Fibroblast of lung (primary cell): ENCODE results near the gene BID. TPM values are rescaled to one million over a fixed set of nuclear protein-coding genes. Genes with fewer than 3 reads are reported as not detected.

Experiments used
- DNase-seq, 2 donors: peaks; one replicate each; pipeline versions ENCODE4 v3.0.0 to v3.0.0-alpha.2; 2010; ENCODE audit warnings: low read depth in 2 of 2
- H2AFZ ChIP-seq: 2 replicates; pipeline ENCODE4 v1.5.1; 2012; ENCODE audit warnings: low read length, control low read depth, inconsistent platforms
- H3K27ac ChIP-seq: 2 replicates; pipeline ENCODE4 v1.5.1; 2011; ENCODE audit warnings: low read length, control low read depth; ENCODE audit not compliant: insufficient read depth
- H3K27me3 ChIP-seq: 2 replicates; pipeline ENCODE4 v1.5.1; 2011; ENCODE audit warnings: mild to moderate bottlenecking, low read length; ENCODE audit not compliant: control insufficient read depth, insufficient read depth
- H3K36me3 ChIP-seq: 2 replicates; pipeline ENCODE4 v1.5.1; 2011; ENCODE audit warnings: low read length; ENCODE audit not compliant: control insufficient read depth, insufficient read depth
- H3K4me1 ChIP-seq: 2 replicates; pipeline ENCODE4 v1.5.1; 2011; ENCODE audit warnings: low read length; ENCODE audit not compliant: control insufficient read depth, insufficient read depth; ENCODE audit errors: extremely low read depth
- H3K4me2 ChIP-seq: 2 replicates; pipeline ENCODE4 v1.5.1; 2011; ENCODE audit warnings: low read length, control low read depth; ENCODE audit not compliant: insufficient read depth; ENCODE audit errors: extremely low read depth
- H3K4me3 ChIP-seq, 4 experiments: fragments of 200-600 bp in 1 of 4; sonication (generic) in 1 of 4; replicated peaks in 1 of 4; 2 replicates each; pipeline ENCODE4 v1.5.1; 2011 to 2016; ENCODE audit warnings: low read length in 4 of 4, low read depth in 3 of 4, mild to moderate bottlenecking in 3 of 4, control low read depth in 2 of 4, inconsistent platforms in 1 of 4, mixed read lengths in 1 of 4; ENCODE audit not compliant: insufficient read depth in 1 of 4; ENCODE audit errors: control extremely low read depth in 1 of 4
- H3K79me2 ChIP-seq: 2 replicates; pipeline ENCODE4 v1.5.1; 2012; ENCODE audit warnings: mild to moderate bottlenecking, low read length, inconsistent platforms; ENCODE audit not compliant: control insufficient read depth, insufficient read depth
- H3K9ac ChIP-seq: 2 replicates; pipeline ENCODE4 v1.5.1; 2011; ENCODE audit warnings: mild to moderate bottlenecking, low read length, control low read depth; ENCODE audit not compliant: insufficient read depth
- H3K9me3 ChIP-seq: 2 replicates; pipeline ENCODE4 v1.5.1; 2012; ENCODE audit warnings: low read depth, low read length; ENCODE audit not compliant: control insufficient read depth, insufficient read depth
- H4K20me1 ChIP-seq: 2 replicates; pipeline ENCODE4 v1.5.1; 2011; ENCODE audit warnings: low read length; ENCODE audit not compliant: control insufficient read depth, insufficient read depth; ENCODE audit errors: extremely low read depth
- EZH2 ChIP-seq: IDR thresholded peaks from 2 replicates; pipeline ENCODE4 v1.5.1; 2012; ENCODE audit warnings: low read length, control low read depth, mild to moderate bottlenecking; ENCODE audit errors: missing control alignments
- polyA plus RNA-seq, 2 donors: library from polyadenylated mRNA; depleted of rRNA in 1 of 2; stranded (reverse) in 1 of 2; unstranded in 1 of 2; fragments of >200 nt; gene quantifications; 2 replicates each; pipeline ENCODE4 v1.2.1, GENCODE V29; 2011 to 2012; ENCODE audit warnings: missing spikeins in 1 of 2
- total RNA-seq: library from RNA; depleted of rRNA; stranded (reverse); fragments of >200 nt; gene quantifications from 2 replicates; pipeline ENCODE4 v1.2.1, GENCODE V29; 2014
- TF ChIP-seq, protein P1 (sequence below), 2 donors: IDR thresholded peaks in 1 of 2; conservative IDR thresholded peaks in 1 of 2; 1 replicate in 1 of 2; 2 replicates in 1 of 2; pipeline ENCODE4 v1.5.1; 2011 to 2012; ENCODE audit warnings: low read length in 2 of 2, control low read depth in 1 of 2, inconsistent platforms in 1 of 2, low read depth in 1 of 2, mild to moderate bottlenecking in 1 of 2

The BID gene
- total and polyA plus RNA-seq, 2 donors (not counting 1 experiment from before 2014, with no cell fraction given): 13.4 to 23.4 TPM

GRCh38 chr22:17796695-17797094 is 22.4 kb upstream of the BID start:
- Histone ChIP-seq H3K4me2 (no peak overlapping the region), H3K4me1 (no peaks in the 10 kb centered on the region), H3K4me3 (no peak overlapping the region), H2AFZ (no peak overlapping the region), H3K27ac (no peak overlapping the region), H3K36me3 (no peaks in the 10 kb centered on the region), H3K9ac (no peak overlapping the region), H3K27me3 (no peaks in the 10 kb centered on the region), H3K9me3 (no peaks in the 10 kb centered on the region), H4K20me1 (no peaks in the 10 kb centered on the region), H3K79me2 (no peaks in the 10 kb centered on the region)
- TF ChIP-seq EZH2: no peak
- TF ChIP-seq, protein P1, sequence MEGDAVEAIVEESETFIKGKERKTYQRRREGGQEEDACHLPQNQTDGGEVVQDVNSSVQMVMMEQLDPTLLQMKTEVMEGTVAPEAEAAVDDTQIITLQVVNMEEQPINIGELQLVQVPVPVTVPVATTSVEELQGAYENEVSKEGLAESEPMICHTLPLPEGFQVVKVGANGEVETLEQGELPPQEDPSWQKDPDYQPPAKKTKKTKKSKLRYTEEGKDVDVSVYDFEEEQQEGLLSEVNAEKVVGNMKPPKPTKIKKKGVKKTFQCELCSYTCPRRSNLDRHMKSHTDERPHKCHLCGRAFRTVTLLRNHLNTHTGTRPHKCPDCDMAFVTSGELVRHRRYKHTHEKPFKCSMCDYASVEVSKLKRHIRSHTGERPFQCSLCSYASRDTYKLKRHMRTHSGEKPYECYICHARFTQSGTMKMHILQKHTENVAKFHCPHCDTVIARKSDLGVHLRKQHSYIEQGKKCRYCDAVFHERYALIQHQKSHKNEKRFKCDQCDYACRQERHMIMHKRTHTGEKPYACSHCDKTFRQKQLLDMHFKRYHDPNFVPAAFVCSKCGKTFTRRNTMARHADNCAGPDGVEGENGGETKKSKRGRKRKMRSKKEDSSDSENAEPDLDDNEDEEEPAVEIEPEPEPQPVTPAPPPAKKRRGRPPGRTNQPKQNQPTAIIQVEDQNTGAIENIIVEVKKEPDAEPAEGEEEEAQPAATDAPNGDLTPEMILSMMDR (conservative IDR thresholded peaks at IDR 0.05 in 1 of 2, IDR thresholded peaks at IDR 0.05 in 1 of 2; ENCODE audit: low read depth in 1 of 2, low read length in 2 of 2): no peak
- no peak for DNase-seq

DNA sequence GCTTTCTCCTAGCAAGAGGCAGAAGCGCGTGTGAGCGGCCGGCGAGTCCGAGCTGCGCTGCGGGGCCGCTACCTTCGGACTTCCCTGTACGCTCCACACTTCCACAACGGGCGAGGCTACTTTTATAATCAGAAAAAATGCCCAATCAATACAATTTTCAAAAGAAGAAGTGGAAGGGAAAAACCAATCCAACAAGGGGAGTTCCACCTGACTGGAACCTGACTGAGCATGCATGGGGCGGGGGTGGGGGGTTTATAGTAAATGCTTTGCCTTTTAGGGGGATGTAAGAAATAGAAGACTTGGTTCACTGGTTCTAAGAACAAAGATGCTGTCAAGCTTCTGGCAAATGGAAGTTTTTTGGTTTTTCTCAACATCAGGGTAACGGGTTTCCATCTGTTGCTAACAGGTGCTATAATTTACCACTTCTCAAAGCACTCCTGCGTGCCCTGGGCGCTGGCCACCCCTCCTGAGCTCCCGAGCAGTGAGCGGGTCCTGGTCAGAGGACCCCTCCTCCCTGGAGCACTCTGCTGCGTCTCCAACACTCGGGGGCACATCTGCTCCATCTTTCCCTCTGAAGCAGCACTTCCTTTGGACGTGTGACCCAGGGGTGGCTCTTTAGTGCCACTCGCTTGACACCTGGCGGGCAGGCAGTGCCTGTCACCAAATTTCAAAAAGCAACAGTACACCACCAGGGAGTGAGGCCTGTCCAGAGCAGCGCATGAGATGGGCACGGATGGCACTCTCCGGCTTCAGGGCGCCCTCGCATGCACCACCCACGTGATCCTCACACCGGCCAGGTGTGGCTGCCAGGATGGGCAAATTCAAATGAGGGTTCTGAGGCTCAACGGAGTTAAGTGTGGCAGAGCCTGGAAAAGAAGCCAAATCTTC is 21.6 kb upstream of the BID start:
- no peaks in the 10 kb centered on the region for H3K9me3 ChIP-seq
- no peaks in the 10 kb centered on the region for H3K4me1 ChIP-seq
- no peak overlapping the region for H3K9ac ChIP-seq
- no peak for TF ChIP-seq EZH2
- TF ChIP-seq, protein P1 (conservative IDR thresholded peaks at IDR 0.05 in 1 of 2, IDR thresholded peaks at IDR 0.05 in 1 of 2; ENCODE audit: low read depth in 1 of 2, low read length in 2 of 2): no peak
- H3K27me3 ChIP-seq: no peaks in the 10 kb centered on the region
- H3K4me2 ChIP-seq: no peak overlapping the region
- no peaks in the 10 kb centered on the region for H3K36me3 ChIP-seq
- H3K4me3 ChIP-seq: no peak overlapping the region
- no peak overlapping the region for H2AFZ ChIP-seq
- H4K20me1 ChIP-seq: no peaks in the 10 kb centered on the region
- no peaks in the 10 kb centered on the region for H3K79me2 ChIP-seq
- H3K27ac ChIP-seq: no peak overlapping the region
- DNase-seq: no peak

- H3K4me1 ChIP-seq: no peaks in the 10 kb centered on the region
- H3K4me3 ChIP-seq: no peak overlapping the region
- TF ChIP-seq, protein P1 (conservative IDR thresholded peaks at IDR 0.05 in 1 of 2, IDR thresholded peaks at IDR 0.05 in 1 of 2; ENCODE audit: low read depth in 1 of 2, low read length in 2 of 2): no peak
- TF ChIP-seq EZH2: no peak
- no peaks in the 10 kb centered on the region for H3K36me3 ChIP-seq
- no peak overlapping the region for H3K9ac ChIP-seq
- DNase-seq: no peak
- no peaks in the 10 kb centered on the region for H3K79me2 ChIP-seq
- H3K4me2 ChIP-seq: no peak overlapping the region
- no peak overlapping the region for H3K27ac ChIP-seq
- no peaks in the 10 kb centered on the region for H3K9me3 ChIP-seq
- H4K20me1 ChIP-seq: no peaks in the 10 kb centered on the region
- no peak overlapping the region for H2AFZ ChIP-seq
- no peaks in the 10 kb centered on the region for H3K27me3 ChIP-seq
These were observed 20.7 kb upstream of the BID start for GRCh38 chr22:17794726-17795542.
